SIG-M5 (cell line): ENCODE data around the gene LNPK.
"Not testable (repeated sequence)": the region's sequence is repeated elsewhere in the genome, so short reads cannot be mapped to it uniquely, and the experiment has no call there.

Experiments used
- DNase-seq: peaks from one replicate; lab custom pipeline; 2025; lab: John Stamatoyannopoulos, UW

Gene LNPK

GRCh38 chr2:175904035-175904434, 98.0 kb downstream of the LNPK start:
- no peak for DNase-seq

- DNase-seq: no peak
Measured at GRCh38 chr2:175903384-175903936, 98.6 kb downstream of the LNPK start.

DNA sequence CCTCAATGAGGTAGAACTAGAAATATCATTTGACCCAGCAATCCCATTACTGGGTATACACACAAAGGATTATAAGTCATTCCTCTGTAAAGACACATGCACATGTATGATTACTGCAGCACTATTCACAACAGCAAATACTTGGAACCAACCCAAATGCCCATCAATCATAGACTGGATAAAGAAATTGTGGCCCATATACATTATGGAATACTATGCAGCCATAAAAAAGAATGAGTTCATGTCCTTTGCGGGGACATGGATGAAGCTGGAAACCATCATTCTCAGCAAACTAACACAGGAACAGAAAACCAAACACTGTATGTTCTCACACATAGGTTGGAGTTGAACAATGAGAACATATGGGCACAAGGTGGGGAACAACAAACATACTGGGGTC, 106.1 kb downstream of the LNPK start:
- not testable (repeated sequence) for DNase-seq

- DNase-seq: no peak
Measured at GRCh38 chr2:175892046-175892445, 110.0 kb downstream of the LNPK start.

DNA sequence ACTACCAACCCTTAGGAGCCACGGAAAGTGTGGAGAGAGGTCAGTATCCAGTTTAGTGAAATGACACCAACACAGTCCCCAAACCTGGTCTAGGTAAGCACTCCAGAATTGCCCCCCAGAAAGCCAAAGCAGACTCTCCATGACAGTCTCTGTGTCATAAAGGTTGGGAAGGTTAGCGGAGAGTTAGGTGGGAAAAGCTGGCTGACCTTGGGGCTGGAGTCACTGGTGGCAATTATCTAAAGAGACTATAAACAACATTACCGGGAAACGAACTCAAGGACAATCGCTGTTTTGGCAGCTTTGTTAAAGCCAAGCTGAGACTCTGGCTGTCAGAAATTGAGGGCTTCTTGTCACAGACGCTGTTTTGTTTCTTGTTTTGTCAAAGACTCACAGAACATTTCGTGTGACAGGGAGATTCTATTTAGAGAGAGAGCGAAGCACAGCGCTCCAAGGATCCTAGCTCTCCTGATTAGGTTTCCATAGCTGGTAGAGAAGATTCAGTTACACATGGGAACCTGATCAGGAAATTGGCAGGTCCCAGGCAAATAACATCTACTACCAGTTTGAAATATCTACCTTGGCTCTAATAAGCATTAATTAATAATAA, 111.3 kb downstream of the LNPK start:
- no peak for DNase-seq

DNA sequence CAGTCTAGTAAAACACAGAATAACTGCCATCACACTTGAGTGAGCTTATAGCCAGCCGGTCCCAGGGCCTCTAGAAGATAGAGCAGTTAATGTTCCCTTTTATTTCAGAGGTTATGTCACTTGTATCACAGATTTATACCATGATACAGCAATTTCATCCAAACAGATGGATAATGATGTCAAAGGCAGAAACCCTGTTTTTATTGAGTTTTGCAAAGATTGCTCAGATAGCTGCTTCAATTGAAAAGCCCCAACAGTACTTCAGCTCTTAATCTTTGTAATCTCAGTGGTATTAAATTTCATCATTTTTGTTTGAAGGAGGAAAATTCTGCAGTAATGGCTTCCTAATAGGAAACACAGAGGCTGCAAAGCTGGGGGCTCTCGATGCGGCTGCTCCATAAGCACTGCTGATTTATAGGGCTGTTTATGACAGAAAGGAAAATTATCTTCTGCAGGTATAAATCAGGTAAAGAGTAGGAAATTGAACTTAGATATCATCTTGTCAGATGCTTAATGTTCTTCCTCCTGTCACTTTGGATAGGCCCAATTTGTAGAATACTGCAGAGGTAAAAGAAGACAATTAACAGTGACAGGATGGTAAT, 112.3 kb downstream of the LNPK start:
- no peak for DNase-seq

DNA sequence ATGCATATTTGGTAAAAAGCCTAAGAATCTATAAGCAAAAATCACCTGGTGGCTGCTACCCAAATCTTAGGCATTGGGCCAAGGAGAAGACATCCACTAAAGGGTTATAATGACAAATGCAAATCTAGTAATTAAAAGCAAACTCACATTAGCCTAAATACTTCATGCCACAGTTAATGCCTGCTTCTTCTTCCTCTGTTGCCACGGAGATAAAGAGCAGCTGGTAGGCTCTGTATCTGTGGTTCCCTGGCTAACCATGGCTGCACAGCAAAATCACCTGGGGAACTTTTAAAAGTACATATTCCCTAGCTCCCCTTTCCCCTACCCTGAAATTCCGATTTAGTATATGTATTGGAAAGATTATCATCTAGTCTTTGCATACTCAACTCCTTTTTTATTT, 114.3 kb downstream of the LNPK start:
- DNase-seq: no peak

DNA sequence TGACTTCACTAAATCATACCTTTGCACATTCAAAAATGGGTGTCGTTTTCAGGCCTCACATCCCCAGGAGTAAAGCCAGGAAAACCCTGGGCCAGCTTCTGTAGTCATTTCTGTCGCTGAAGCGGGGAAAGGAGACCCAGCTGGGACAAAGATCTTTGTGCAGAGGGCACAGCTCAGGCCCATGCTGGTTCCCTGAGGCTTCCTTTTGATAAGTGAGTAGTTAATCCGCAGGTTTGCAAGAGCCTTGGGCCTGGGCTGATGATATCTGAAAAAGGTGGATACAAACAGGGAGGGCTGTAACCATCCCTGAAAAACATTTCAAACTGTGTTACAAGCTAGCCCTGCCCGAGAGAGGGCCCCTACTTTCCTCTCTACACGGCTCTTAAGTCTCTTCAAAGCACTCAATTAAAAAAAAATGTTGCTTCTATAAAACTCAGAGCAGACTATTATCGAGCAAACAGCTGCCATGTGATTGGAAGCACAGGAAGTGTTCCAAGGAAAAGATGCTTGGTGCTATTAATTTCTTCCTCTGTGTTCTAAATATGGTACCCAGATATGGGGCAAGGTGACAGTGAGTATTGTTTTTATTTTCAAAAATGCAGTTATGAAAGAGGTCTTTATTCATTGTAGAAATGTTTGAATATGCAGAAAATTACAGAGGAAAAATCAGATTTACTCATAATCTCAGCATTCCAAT, 117.2 kb downstream of the LNPK start:
- DNase-seq: no peak

DNA sequence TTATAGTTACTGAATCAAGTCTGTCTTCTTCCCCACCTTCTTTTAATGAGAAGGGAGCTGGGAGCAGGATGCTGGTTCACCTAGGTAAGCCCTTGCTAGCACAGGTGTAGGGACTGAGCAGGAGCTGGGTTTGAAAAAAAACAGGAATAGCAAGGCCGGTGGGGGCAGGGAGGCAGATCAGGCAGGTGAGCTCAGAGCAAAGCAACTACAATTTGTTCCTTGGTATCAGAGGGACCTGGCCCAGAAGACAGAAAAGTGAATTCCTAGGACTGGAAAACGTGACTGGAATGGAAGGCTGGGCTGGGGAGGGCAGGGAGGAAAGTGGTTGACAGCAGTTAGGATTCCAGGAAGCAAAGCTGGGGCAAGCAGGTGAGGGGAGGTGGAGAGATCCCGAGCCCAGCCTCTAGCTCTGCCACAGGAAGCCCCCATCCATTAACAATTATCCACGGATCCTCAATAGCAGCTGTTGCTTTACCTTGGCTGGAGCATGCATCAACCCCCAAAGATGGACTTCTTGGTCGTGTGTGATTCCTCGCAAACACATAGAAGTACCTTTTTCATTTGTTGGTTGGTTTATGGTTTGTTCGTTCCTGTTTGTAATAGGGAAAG, 118.4 kb downstream of the LNPK start:
- DNase-seq: no peak

- DNase-seq: no peak
Measured at GRCh38 chr2:175879679-175880078, 122.4 kb downstream of the LNPK start.

GRCh38 chr2:175877845-175878544, 124.1 kb downstream of the LNPK start:
- DNase-seq: no peak

DNA sequence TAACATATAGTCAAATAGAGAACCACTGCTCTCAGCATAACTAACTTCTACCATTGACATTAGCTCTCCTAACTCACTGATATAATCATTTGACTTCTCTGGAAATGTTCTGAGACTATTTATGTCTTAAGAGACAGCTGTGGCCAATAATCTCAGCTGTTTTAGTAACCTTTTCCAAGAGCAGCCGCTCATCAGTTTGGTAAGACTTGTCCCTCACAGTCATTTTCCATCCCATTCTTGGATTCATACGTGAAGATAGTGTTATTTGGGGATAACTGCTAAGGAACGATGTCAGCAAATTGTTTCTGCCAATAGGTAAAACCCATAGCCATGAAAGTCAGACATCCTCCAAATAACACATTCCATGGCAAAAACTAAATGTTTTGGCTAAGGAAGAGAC, 127.8 kb downstream of the LNPK start:
- DNase-seq: no peak
